Measurements from ENCODE around the gene RMI1.

The RMI1 gene

GRCh38 chr9:83980395-83981125 is at the start of gene RMI1:
RMI1 (plus strand) TSS chr9:83980805; CDS start chr9:84000987, 20,182 bp downstream.
- no peak for TF ChIP-seq CTCF (IDR thresholded peaks at IDR 0.05; ENCODE audit: low read depth, low read length, missing control alignments)
- Histone ChIP-seq H3K36me3 (replicated peaks) (peaks cover 32% of the 10 kb centered on the region), H3K27me3 (replicated peaks) (no peaks in the 10 kb centered on the region), H3K4me3 (ENCODE audit: low read depth, low read length) (peak within 1 kb of the TSS; percentile 99), H3K27ac (peak within 1 kb of the TSS; percentile 96)
- DNase-seq = peak; percentile 97
- in situ Hi-C loops (cut with HindIII; ENCODE audit: low pct_ligation_motif_present, low sequenced_read_pairs) = loop anchor here (25.0 kb wide), 1 partner anchor 182 kb away; no protein-coding TSS in a partner anchor

- H3K27me3 ChIP-seq (replicated peaks) = no peaks in the 10 kb centered on the region
- DNase-seq = no peak
- TF ChIP-seq CTCF (IDR thresholded peaks at IDR 0.05; ENCODE audit: low read depth, low read length, missing control alignments) = no peak
- H3K36me3 ChIP-seq (replicated peaks) = no peaks in the 10 kb centered on the region
- in situ Hi-C loops (cut with HindIII; ENCODE audit: low pct_ligation_motif_present, low sequenced_read_pairs) = loop anchor here (25.0 kb wide), 1 partner anchor 331 kb away; no protein-coding TSS in a partner anchor
- no peak overlapping the region for H3K27ac ChIP-seq
- H3K4me3 ChIP-seq (ENCODE audit: low read depth, low read length) = no peak overlapping the region
These were observed 49.7 kb upstream of the RMI1 start for GRCh38 chr9:83930881-83931280.

GRCh38 chr9:83932011-83932410 is 48.6 kb upstream of the RMI1 start:
- Histone ChIP-seq H3K27ac (no peak overlapping the region), H3K27me3 (replicated peaks) (no peaks in the 10 kb centered on the region), H3K36me3 (replicated peaks) (no peaks in the 10 kb centered on the region), H3K4me3 (ENCODE audit: low read depth, low read length) (no peak overlapping the region)
- TF ChIP-seq CTCF (IDR thresholded peaks at IDR 0.05; ENCODE audit: low read depth, low read length, missing control alignments) = no peak
- in situ Hi-C loops (cut with HindIII; ENCODE audit: low pct_ligation_motif_present, low sequenced_read_pairs) = loop anchor here (25.0 kb wide), 1 partner anchor 330 kb away; no protein-coding TSS in a partner anchor
- no peak for DNase-seq

- no peaks in the 10 kb centered on the region for H3K27me3 ChIP-seq (replicated peaks)
- DNase-seq = no peak
- no peak for TF ChIP-seq CTCF (IDR thresholded peaks at IDR 0.05; ENCODE audit: low read depth, low read length, missing control alignments)
- H3K4me3 ChIP-seq (ENCODE audit: low read depth, low read length) = no peak overlapping the region
- no peaks in the 10 kb centered on the region for H3K36me3 ChIP-seq (replicated peaks)
- in situ Hi-C loops (cut with HindIII; ENCODE audit: low pct_ligation_motif_present, low sequenced_read_pairs) = loop anchor here (25.0 kb wide), 1 partner anchor 329 kb away; no protein-coding TSS in a partner anchor
- no peak overlapping the region for H3K27ac ChIP-seq
These were observed 47.8 kb upstream of the RMI1 start for GRCh38 chr9:83932851-83933250.

- Histone ChIP-seq H3K27ac (no peak overlapping the region), H3K4me3 (ENCODE audit: low read depth, low read length) (no peak overlapping the region), H3K36me3 (replicated peaks) (no peaks in the 10 kb centered on the region), H3K27me3 (replicated peaks) (no peaks in the 10 kb centered on the region)
- DNase-seq = no peak
- in situ Hi-C loops (cut with HindIII; ENCODE audit: low pct_ligation_motif_present, low sequenced_read_pairs) = loop anchor here (25.0 kb wide), 1 partner anchor 329 kb away; no protein-coding TSS in a partner anchor
- no peak for TF ChIP-seq CTCF (IDR thresholded peaks at IDR 0.05; ENCODE audit: low read depth, low read length, missing control alignments)
These were observed 46.8 kb upstream of the RMI1 start for GRCh38 chr9:83933790-83934189.
